GM12873 (cell line): Measurements from ENCODE around the gene TCF4.

Source experiments
- TF ChIP-seq, protein P1 (sequence below): IDR thresholded peaks from 2 replicates; pipeline ENCODE4 v1.5.1; 2012; ENCODE audit warnings: low read depth, mild to moderate bottlenecking, moderate library complexity, low read length, control low read depth; ENCODE audit not compliant: insufficient read depth; ENCODE audit errors: missing control alignments

The TCF4 gene

GRCh38 chr18:55309249-55309648, 278.7 kb downstream of the TCF4 start:
- TF ChIP-seq, protein P1, sequence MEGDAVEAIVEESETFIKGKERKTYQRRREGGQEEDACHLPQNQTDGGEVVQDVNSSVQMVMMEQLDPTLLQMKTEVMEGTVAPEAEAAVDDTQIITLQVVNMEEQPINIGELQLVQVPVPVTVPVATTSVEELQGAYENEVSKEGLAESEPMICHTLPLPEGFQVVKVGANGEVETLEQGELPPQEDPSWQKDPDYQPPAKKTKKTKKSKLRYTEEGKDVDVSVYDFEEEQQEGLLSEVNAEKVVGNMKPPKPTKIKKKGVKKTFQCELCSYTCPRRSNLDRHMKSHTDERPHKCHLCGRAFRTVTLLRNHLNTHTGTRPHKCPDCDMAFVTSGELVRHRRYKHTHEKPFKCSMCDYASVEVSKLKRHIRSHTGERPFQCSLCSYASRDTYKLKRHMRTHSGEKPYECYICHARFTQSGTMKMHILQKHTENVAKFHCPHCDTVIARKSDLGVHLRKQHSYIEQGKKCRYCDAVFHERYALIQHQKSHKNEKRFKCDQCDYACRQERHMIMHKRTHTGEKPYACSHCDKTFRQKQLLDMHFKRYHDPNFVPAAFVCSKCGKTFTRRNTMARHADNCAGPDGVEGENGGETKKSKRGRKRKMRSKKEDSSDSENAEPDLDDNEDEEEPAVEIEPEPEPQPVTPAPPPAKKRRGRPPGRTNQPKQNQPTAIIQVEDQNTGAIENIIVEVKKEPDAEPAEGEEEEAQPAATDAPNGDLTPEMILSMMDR, result no peak

GRCh38 chr18:55307505-55307904, 280.5 kb downstream of the TCF4 start:
- TF ChIP-seq, protein P1, result no peak

GRCh38 chr18:55306359-55307024, 281.5 kb downstream of the TCF4 start:
- TF ChIP-seq, protein P1, result no peak

DNA sequence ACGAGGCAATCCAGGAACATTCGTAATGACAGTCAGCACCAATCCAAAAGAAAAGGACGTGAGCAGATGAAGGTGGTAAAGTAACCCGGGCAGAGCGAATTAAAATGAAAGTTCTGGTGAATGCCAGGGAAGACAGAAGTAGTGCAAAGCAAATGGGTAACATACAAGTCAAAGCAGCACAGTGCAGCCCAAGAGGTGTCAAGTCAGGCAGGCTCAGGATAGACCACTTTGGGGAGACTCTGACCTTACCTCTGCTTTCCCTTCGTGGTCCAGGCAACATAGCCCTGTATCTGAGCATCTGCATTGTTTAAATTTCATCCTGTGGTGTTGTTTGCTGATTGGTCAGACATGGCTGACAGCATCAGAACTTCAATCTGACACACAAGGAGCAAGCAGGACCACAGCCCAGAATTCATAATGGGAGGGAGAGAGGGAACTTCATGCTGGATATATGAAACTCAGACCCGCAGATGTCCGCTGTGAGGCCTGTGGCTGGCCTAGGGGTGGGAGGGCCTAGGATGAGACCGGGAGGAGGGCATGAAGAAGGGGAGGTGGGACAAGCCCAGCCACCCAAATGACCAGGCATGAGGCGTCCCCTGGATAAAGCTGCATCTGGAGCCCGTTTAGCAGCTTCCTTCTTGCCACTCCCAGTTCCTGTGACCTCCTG, 285.7 kb downstream of the TCF4 start:
- TF ChIP-seq, protein P1, result no peak

DNA sequence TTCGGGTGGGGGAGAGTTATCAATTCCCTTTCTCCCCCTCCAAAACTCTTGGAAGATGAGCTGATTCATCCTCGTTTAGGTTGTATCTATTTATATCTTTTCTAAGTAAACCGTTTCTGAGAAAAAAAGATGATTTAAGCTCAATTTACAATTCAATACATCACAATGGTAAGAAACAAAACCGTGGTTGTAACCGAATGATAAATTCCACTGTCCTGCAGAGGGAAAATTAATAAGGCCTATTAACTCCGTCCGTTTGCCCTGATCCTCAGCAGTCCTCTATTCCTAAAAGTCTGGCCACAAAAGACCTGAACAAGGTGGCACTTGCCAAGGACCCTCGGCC, 286.2 kb downstream of the TCF4 start:
- TF ChIP-seq, protein P1, result no peak

- TF ChIP-seq, protein P1, result no peak
Observed at GRCh38 chr18:55300936-55301531, 287.0 kb downstream of the TCF4 start.

DNA sequence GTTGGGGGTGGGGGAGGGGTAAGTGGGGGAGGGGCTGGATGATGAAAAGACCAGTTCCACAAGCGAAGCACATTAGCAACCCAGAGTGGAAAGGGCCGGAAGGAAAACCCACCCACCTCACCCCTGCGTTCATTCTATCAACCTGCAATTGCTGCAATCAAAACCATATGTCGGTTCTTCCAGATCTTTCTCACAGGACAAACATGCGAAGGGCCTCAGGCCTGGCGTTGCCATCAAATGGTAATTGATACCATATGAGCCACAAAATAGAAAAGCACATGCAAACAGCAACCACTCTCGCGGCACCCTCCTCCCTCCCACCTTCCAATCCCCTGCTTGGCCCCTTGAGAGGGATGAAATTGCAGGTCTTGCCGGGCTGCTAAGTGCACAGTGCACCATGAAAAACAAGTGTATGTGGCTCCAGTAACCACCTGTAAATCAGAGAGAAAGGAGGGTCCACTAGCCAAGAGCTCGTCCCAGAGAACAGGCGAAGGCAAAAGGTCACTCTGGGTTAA, 287.5 kb downstream of the TCF4 start:
- TF ChIP-seq, protein P1, result no peak
